ENCODE data around the gene MASP2. TPM values are rescaled to one million over a fixed set of nuclear protein-coding genes. Genes with fewer than 3 reads are reported as not detected.

The MASP2 gene
- total RNA-seq, 2 experiments from 2014 or later: 0.38 TPM; not detected in 1

- no peaks in the 10 kb centered on the region for H3K36me3 ChIP-seq (ENCODE audit: insufficient read depth, low read length)
- no peak overlapping the region for H3K27ac ChIP-seq (ENCODE audit: low read depth, low read length, poor library complexity, severe bottlenecking)
- H2AFZ ChIP-seq (ENCODE audit: low read length): no peak overlapping the region
- BruUV-seq (replicated peaks): no TSS peak
- intact Hi-C loops (cut with micrococcal nuclease; ENCODE audit: unreplicated experiment): no loop called here
- TF ChIP-seq EZH2phosphoT487 (IDR thresholded peaks at IDR 0.05; ENCODE audit: borderline replicate concordance, low read depth, low read length): no peak
- no peak for TF ChIP-seq CTCF (conservative IDR thresholded peaks at IDR 0.05; ENCODE audit: low read length)
- CTCF ChIA-PET (ENCODE audit: unreplicated experiment): no interaction called here
- H3K9me2 ChIP-seq (ENCODE audit: insufficient read depth, low read length): no peaks in the 10 kb centered on the region
- POLR2A ChIA-PET: interaction anchor here (0.6 kb wide), 1 partner anchor 17 kb away, joined by 3 read pairs; no protein-coding TSS in a partner anchor
- H3K4me3 ChIP-seq (ENCODE audit: low read depth, low read length, poor library complexity, severe bottlenecking): no peak overlapping the region
- no peaks in the 10 kb centered on the region for H3K79me2 ChIP-seq (ENCODE audit: insufficient read depth, low read depth, low read length)
- no peak for DNase-seq (ENCODE audit: low spot score)
- H3K4me1 ChIP-seq (ENCODE audit: insufficient read depth, low read length, poor library complexity, severe bottlenecking): peaks cover 2% of the 10 kb centered on the region
- H3K4me2 ChIP-seq (ENCODE audit: low read length): no peak overlapping the region
- H3K9me3 ChIP-seq (ENCODE audit: low read length): no peaks in the 10 kb centered on the region
- no peaks in the 10 kb centered on the region for H4K20me1 ChIP-seq (ENCODE audit: insufficient read depth, low read length)
Observed at GRCh38 chr1:11046270-11046566, 821 bp downstream of the MASP2 start.

- POLR2A ChIA-PET: interaction anchor here (0.6 kb wide), 1 partner anchor 17 kb away, joined by 3 read pairs; no protein-coding TSS in a partner anchor
- DNase-seq (ENCODE audit: low spot score): no peak
- no TSS peak for BruUV-seq (replicated peaks)
Observed at GRCh38 chr1:11045428-11046269, 1.4 kb downstream of the MASP2 start.

More at GRCh38 chr1:11045428-11046269, 1.4 kb downstream of the MASP2 start:
- Histone ChIP-seq H3K4me3 (ENCODE audit: low read depth, low read length, poor library complexity, severe bottlenecking) (no peak overlapping the region), H4K20me1 (ENCODE audit: insufficient read depth, low read length) (no peaks in the 10 kb centered on the region), H3K4me2 (ENCODE audit: low read length) (no peak overlapping the region), H3K4me1 (ENCODE audit: insufficient read depth, low read length, poor library complexity, severe bottlenecking) (no peaks in the 10 kb centered on the region), H3K9me3 (ENCODE audit: low read length) (no peaks in the 10 kb centered on the region), H3K9me2 (ENCODE audit: insufficient read depth, low read length) (no peaks in the 10 kb centered on the region), H3K79me2 (ENCODE audit: insufficient read depth, low read depth, low read length) (no peaks in the 10 kb centered on the region), H2AFZ (ENCODE audit: low read length) (no peak overlapping the region), H3K36me3 (ENCODE audit: insufficient read depth, low read length) (no peaks in the 10 kb centered on the region), H3K27ac (ENCODE audit: low read depth, low read length, poor library complexity, severe bottlenecking) (no peak overlapping the region)
- TF ChIP-seq EZH2phosphoT487 (IDR thresholded peaks at IDR 0.05; ENCODE audit: borderline replicate concordance, low read depth, low read length): no peak
- TF ChIP-seq CTCF (conservative IDR thresholded peaks at IDR 0.05; ENCODE audit: low read length): no peak
- CTCF ChIA-PET (ENCODE audit: unreplicated experiment): no interaction called here
- intact Hi-C loops (cut with micrococcal nuclease; ENCODE audit: unreplicated experiment): no loop called here
